ENCODE measurements around the gene TMEM170B.

The TMEM170B gene

GRCh38 chr6:11589261-11589660 lies 51.7 kb downstream of the TMEM170B start:
- DNase-seq: no peak

GRCh38 chr6:11592294-11592906 lies 54.9 kb downstream of the TMEM170B start:
- DNase-seq: no peak

- no peak for DNase-seq
These were observed 55.5 kb downstream of the TMEM170B start for GRCh38 chr6:11593096-11593495.

- DNase-seq: no peak
These were observed 58.4 kb downstream of the TMEM170B start for GRCh38 chr6:11595903-11596302.

GRCh38 chr6:11596640-11597237 lies 59.2 kb downstream of the TMEM170B start:
- DNase-seq: no peak

- no peak for DNase-seq
These were observed 61.1 kb downstream of the TMEM170B start for GRCh38 chr6:11598687-11599086.

- no peak for DNase-seq
These were observed 62.7 kb downstream of the TMEM170B start for GRCh38 chr6:11600251-11600650.

- no peak for DNase-seq
These were observed 64.4 kb downstream of the TMEM170B start for GRCh38 chr6:11601776-11602605.

- DNase-seq: no peak
These were observed 66.7 kb downstream of the TMEM170B start for GRCh38 chr6:11604215-11604614.

- no peak for DNase-seq
These were observed 67.4 kb downstream of the TMEM170B start for GRCh38 chr6:11604836-11605506.

GRCh38 chr6:11605507-11605905 lies 68.0 kb downstream of the TMEM170B start:
- no peak for DNase-seq

GRCh38 chr6:11606332-11606731 lies 68.8 kb downstream of the TMEM170B start:
- no peak for DNase-seq

- no peak for DNase-seq
These were observed 69.8 kb downstream of the TMEM170B start for GRCh38 chr6:11607383-11607782.

GRCh38 chr6:11608600-11609323 lies 71.2 kb downstream of the TMEM170B start:
- no peak for DNase-seq

GRCh38 chr6:11609324-11610071 lies 71.9 kb downstream of the TMEM170B start:
- DNase-seq: no peak

- DNase-seq: no peak
These were observed 75.8 kb downstream of the TMEM170B start for GRCh38 chr6:11613336-11613735.

GRCh38 chr6:11613858-11614257 lies 76.3 kb downstream of the TMEM170B start:
- DNase-seq: no peak

GRCh38 chr6:11614534-11615213 lies 77.1 kb downstream of the TMEM170B start:
- DNase-seq: no peak

- DNase-seq: no peak
These were observed 77.7 kb downstream of the TMEM170B start for GRCh38 chr6:11615214-11615602.

- no peak for DNase-seq
These were observed 78.7 kb downstream of the TMEM170B start for GRCh38 chr6:11616200-11616611.

- DNase-seq: no peak
These were observed 81.0 kb downstream of the TMEM170B start for GRCh38 chr6:11618533-11618932.
